Transverse colon (tissue), 4 donors: Measurements from ENCODE around the gene CLEC20A. TPM values are rescaled to one million over a fixed set of nuclear protein-coding genes. Genes with fewer than 3 reads are reported as not detected.

Experiments
- DNase-seq: peaks from one replicate; pipeline ENCODE4 v3.0.0-alpha.2; 2019
- H3K27ac ChIP-seq, 4 donors: fragments of 200-600 bp; sonication (generic); 2 replicates each; pipeline ENCODE4 v1.5.1; 2016 to 2018; ENCODE audit warnings: inconsistent platforms in 4 of 4
- H3K27me3 ChIP-seq: fragments of 200-600 bp; sonication (generic); 2 replicates; pipeline ENCODE4 v1.5.1; 2017; ENCODE audit warnings: inconsistent platforms
- H3K36me3 ChIP-seq, 4 donors: fragments of 200-600 bp; sonication (generic); 2 replicates each; pipeline ENCODE4 v1.5.1; 2017 to 2019; ENCODE audit warnings: inconsistent platforms in 4 of 4
- H3K4me1 ChIP-seq, 4 donors: fragments of 200-600 bp; sonication (generic); 2 replicates each; pipeline ENCODE4 v1.5.1; 2017 to 2020; ENCODE audit warnings: inconsistent platforms in 4 of 4
- H3K4me3 ChIP-seq, 4 donors: fragments of 200-600 bp; sonication (generic); 1 replicate in 1 of 4; 2 replicates in 3 of 4; pipeline versions ENCODE4 v1.5.1 to v1.6.1; 2017 to 2019; ENCODE audit warnings: inconsistent platforms in 4 of 4
- H3K9me3 ChIP-seq, 2 donors: fragments of 200-600 bp; sonication (generic); 2 replicates each; pipeline ENCODE4 v1.5.1; 2017 to 2019; ENCODE audit warnings: inconsistent platforms in 2 of 2
- EP300 ChIP-seq: sonication (generic); formaldehyde crosslinking; IDR thresholded peaks from one replicate; pipeline ENCODE4 v1.6.1; 2017; ENCODE audit warnings: antibody characterized with exemption, low read depth
- POLR2A ChIP-seq: fragments of 450-650 bp; IDR thresholded peaks from one replicate; pipeline ENCODE4 v1.6.1; 2016; ENCODE audit warnings: antibody characterized with exemption, mild to moderate bottlenecking, moderate library complexity
- POLR2AphosphoS5 ChIP-seq, 3 donors: sonication (generic); formaldehyde crosslinking; IDR thresholded peaks; one replicate each; pipeline ENCODE4 v1.6.1; 2016; ENCODE audit warnings: antibody characterized with exemption in 3 of 3
- WGBS, 2 donors: methylation state at CpG; one replicate each; pipeline ENCODE4 v1.1.5; 2018; ENCODE audit warnings: low coverage in 1 of 2; 5-methylcytosine and 5-hydroxymethylcytosine counted together
- in situ Hi-C, 4 donors: fragments of 200-750 bp; cut with MboI; loops; one replicate each; pipeline versions ENCODE4 v1.15.0 to v1.15.1; 2017; ENCODE audit warnings: low sequenced_read_pairs in 3 of 4, low pct_ligation_motif_present in 1 of 4, low pct_unique_long_range_greater_than_20kb in 1 of 4
- intact Hi-C: fragments of 100-400 bp; cut with DNase I; formaldehyde crosslinking; loops from one replicate; pipeline ENCODE4 v1.15.1; 2023; ENCODE audit warnings: low total_unique reads
- total RNA-seq, 4 donors: library from RNA; depleted of rRNA; stranded (reverse); fragments of >200 nt; gene quantifications; one replicate each; pipeline ENCODE4 v1.1.0, GENCODE V29; 2016
- TF ChIP-seq, protein P1 (sequence below), 5 experiments: fragments of 200-600 bp in 3 of 5; fragments of 450-650 bp in 2 of 5; sonication (generic) in 3 of 5; IDR thresholded peaks; 1 replicate in 2 of 5; 2 replicates in 3 of 5; pipeline ENCODE4 v1.5.1; 2016 to 2017; ENCODE audit warnings: antibody characterized with exemption in 5 of 5, inconsistent platforms in 3 of 5, mild to moderate bottlenecking in 2 of 5, moderate library complexity in 1 of 5

The CLEC20A gene
- total RNA-seq, result not detected

DNA sequence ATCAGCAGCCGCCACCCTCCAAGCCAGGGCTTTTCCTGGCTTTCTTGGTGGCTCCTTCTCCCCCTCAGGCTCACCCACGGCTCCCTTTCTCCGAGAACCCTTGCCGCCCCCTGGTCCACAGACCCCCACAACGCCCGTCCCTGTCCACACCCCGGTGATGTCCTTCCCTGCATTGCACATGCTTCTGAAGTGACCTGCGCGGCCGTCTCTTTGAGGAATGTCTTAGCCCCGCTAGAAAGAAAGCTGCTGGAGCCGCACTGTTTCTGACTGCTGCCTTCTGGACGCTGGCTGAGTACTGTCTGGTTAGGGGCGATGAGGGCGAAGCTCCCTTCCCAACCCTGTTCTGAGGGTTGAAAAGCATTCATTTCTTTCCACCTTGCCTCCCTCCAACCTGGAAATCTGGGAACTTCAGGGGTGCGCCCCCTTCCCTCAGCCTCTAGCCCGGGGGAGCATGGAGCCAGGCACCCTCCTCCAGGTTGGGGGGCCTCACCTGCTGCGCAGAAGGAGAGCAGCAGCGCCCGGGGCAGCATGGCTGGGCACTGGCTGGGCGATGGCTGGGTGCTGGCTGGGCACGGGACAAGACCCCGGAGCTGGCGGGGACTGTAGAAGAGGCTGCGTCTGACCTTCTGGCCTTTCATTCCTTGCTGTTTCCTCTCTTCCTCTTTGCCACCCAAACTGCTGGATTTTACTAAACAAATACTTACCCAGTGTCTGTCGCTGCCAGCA, at the start of gene CLEC20A:
TSS of gene CLEC20A (minus strand) at position 555 of the 726 bp plus-strand sequence. CDS start at position 530, 25 bp downstream.
- H3K4me1 ChIP-seq, result no peaks in the 10 kb centered on the region
- H3K27me3 ChIP-seq, result no peaks in the 10 kb centered on the region
- in situ Hi-C loops (no loop called here), intact Hi-C loops (no loop called here)
- TF ChIP-seq, protein P1, sequence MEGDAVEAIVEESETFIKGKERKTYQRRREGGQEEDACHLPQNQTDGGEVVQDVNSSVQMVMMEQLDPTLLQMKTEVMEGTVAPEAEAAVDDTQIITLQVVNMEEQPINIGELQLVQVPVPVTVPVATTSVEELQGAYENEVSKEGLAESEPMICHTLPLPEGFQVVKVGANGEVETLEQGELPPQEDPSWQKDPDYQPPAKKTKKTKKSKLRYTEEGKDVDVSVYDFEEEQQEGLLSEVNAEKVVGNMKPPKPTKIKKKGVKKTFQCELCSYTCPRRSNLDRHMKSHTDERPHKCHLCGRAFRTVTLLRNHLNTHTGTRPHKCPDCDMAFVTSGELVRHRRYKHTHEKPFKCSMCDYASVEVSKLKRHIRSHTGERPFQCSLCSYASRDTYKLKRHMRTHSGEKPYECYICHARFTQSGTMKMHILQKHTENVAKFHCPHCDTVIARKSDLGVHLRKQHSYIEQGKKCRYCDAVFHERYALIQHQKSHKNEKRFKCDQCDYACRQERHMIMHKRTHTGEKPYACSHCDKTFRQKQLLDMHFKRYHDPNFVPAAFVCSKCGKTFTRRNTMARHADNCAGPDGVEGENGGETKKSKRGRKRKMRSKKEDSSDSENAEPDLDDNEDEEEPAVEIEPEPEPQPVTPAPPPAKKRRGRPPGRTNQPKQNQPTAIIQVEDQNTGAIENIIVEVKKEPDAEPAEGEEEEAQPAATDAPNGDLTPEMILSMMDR (IDR thresholded peaks at IDR 0.05), result no peak
- no peak for TF ChIP-seq EP300
- no peak for TF ChIP-seq POLR2AphosphoS5 (IDR thresholded peaks at IDR 0.05)
- TF ChIP-seq POLR2A, result no peak
- H3K36me3 ChIP-seq, result no peaks in the 10 kb centered on the region
- 90 to 95% methylated on average over 10 to 26 of the region's 26 CpGs for WGBS, 2 donors
- H3K27ac ChIP-seq, result no peak within 1 kb of the TSS
- no peak for DNase-seq
- no peaks in the 10 kb centered on the region for H3K9me3 ChIP-seq
- no peak within 1 kb of the TSS for H3K4me3 ChIP-seq

DNA sequence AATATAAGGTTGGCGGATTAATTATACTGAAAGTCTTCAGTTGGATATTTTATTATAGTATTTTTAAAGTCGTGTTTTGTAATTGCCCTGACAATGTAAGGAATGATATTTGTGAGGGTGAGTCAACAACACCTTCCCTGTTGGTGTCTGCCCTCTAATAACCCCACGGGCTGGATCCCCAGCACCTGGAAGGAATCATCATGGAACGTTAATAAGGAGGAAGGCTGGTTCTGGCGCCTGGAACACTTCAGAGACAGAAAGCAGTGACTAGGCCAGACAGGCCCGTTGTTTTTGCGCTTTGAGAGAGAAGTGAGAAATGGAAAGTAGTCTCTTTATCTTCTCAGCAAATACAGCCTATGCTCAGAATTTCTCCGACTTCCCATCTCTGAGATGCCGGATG, 47.8 kb upstream of the CLEC20A start:
- Histone ChIP-seq H3K4me3 (no peak overlapping the region), H3K36me3 (no peaks in the 10 kb centered on the region), H3K9me3 (no peaks in the 10 kb centered on the region), H3K4me1 (peaks cover 15 to 29% (median 18%) of the 10 kb centered on the region in 4 donors), H3K27me3 (no peaks in the 10 kb centered on the region), H3K27ac (peak overlapping the region; percentile 44 to 96 (median 92))
- in situ Hi-C loops (loop anchor here (10.0 to 25.0 kb wide), 4 partner anchors 190 to 818 kb away; partner anchors contain the start of gene AXDND1 (in 3 of the 4)), intact Hi-C loops (no loop called here)
- DNase-seq, result no peak
- WGBS, 2 donors, result 47 to 65% methylated on average over 5 to 9 of the region's 9 CpGs
- TF ChIP-seq, protein P1 (IDR thresholded peaks at IDR 0.05), result no peak
- TF ChIP-seq EP300, result no peak

DNA sequence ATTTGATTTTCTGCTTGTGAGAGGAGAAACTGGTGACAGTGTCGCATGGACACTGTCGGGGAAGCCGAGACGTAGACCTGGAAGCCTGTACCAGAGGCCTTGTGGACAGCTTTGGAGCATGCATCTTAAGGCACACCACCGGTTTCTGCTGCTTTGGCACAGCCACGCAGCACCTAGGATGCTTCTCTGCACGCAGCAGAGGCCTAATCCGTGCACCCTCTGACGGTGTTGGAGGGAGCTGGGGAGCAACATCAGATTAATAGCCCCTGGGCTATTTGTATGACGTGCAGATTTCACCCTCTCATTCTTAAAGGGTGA, 46.5 kb upstream of the CLEC20A start:
- DNase-seq, result no peak
- Histone ChIP-seq H3K36me3 (no peaks in the 10 kb centered on the region), H3K9me3 (no peaks in the 10 kb centered on the region), H3K4me3 (peak overlapping the region; percentile 62 to 98 (median 71)), H3K27me3 (no peaks in the 10 kb centered on the region), H3K27ac (peak overlapping the region; percentile 89 to 96 (median 92)), H3K4me1 (peaks cover 15 to 29% (median 18%) of the 10 kb centered on the region in 4 donors)
- 12% methylated on average over 10 of the region's 10 CpGs; no CpG with 5 or more reads in 1 of the 2 donors for WGBS, 2 donors
- intact Hi-C loops, result loop anchor here (2.0 kb wide), 1 partner anchor 210 kb away; no protein-coding TSS in a partner anchor
- in situ Hi-C loops, result loop anchor here (10.0 to 25.0 kb wide), 4 partner anchors 192 to 819 kb away; partner anchors contain the start of gene AXDND1 (in 3 of the 4)
- TF ChIP-seq, protein P1 (IDR thresholded peaks at IDR 0.05), result peak in 1 of 5 experiments; percentile 19
- TF ChIP-seq POLR2AphosphoS5 (IDR thresholded peaks at IDR 0.05), result no peak

DNA sequence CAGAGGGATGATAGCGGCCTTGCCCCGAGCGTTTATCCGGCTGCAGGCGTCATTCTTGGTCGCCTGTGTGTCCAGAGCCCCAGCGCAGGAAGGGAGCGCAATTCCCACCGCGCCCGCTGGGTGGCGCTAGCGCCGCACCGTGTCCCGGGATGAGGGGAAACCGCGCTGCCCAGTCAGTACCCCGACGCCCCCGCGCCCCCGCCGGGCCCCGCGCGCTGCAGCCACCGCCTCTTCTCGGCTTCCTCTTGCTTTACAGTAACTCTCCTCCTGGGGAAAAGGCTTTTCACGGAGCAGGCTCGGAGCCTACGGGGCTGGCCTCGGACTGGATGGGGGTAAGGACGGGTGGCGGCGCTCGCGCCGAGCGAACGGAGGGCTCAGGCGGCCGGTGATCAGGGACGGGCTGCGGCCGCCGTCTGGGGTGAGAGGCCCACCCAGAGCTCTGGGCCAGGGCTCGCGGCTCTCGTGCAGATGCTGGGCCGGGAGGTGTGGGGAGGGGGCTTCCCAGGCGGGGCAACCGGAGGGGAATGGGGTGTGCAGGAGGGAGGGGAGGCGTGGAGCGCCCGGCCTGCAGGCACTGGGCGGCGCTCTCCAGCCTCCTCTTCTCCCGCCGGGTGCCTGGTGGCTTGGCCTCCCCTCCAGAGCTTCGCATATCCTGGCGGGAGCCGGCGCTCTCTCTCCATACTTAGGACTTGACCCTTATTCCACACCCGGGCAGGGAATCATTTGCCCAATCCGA, 46.0 kb upstream of the CLEC20A start:
- Histone ChIP-seq H3K4me3 (peak overlapping the region; percentile 62 to 98 (median 71)), H3K27me3 (no peaks in the 10 kb centered on the region), H3K27ac (peak overlapping the region; percentile 89 to 96 (median 92)), H3K36me3 (no peaks in the 10 kb centered on the region), H3K4me1 (peaks cover 15 to 35% (median 21%) of the 10 kb centered on the region in 4 donors), H3K9me3 (no peaks in the 10 kb centered on the region)
- 2% methylated on average over 66 of the region's 66 CpGs; no CpG with 5 or more reads in 1 of the 2 donors for WGBS, 2 donors
- in situ Hi-C loops (loop anchor here (10.0 to 25.0 kb wide), 4 partner anchors 192 to 820 kb away; partner anchors contain the start of gene AXDND1 (in 3 of the 4)), intact Hi-C loops (loop anchor here (2.0 kb wide), 1 partner anchor 210 kb away; no protein-coding TSS in a partner anchor)
- TF ChIP-seq POLR2A, result peak; percentile 11
- no peak for TF ChIP-seq EP300
- peak in 1 of 3 donors; percentile 1 for TF ChIP-seq POLR2AphosphoS5 (IDR thresholded peaks at IDR 0.05)
- TF ChIP-seq, protein P1 (IDR thresholded peaks at IDR 0.05), result peak; percentile 99 to 100 (median 100)
- peak; percentile 94 for DNase-seq
